RWPE1 (cell line): ENCODE data around the gene CPLANE1.

ENCODE experiments used
- CTCF ChIA-PET: fragments of 350-600 bp; sonication (Branson Sonifier 250); formaldehyde crosslinking; extraction: SDS; loops from one replicate; lab custom pipeline; 2021; lab: Yijun Ruan, JAX
- POLR2A ChIA-PET: fragments of 400-600 bp; formaldehyde crosslinking; extraction: SDS; loops from one replicate; lab custom pipeline; 2020; ENCODE audit warnings: antibody characterized with exemption; ENCODE audit not compliant: low non-redundant PET; lab: Yijun Ruan, JAX
- DNase-seq: peaks from one replicate; pipeline ENCODE4 v3.0.0; 2012; ENCODE audit warnings: low spot score
- H3K27ac ChIP-seq: fragments of 450-650 bp; 2 replicates; pipeline ENCODE4 v1.5.1; 2017
- CTCF ChIP-seq: fragments of 450-650 bp; conservative IDR thresholded peaks from 2 replicates; pipeline ENCODE4 v1.5.1; 2017; ENCODE audit warnings: low read depth, mild to moderate bottlenecking

Gene CPLANE1

GRCh38 chr5:37174928-37175327 is 74.2 kb downstream of the CPLANE1 start:
- no peak overlapping the region for H3K27ac ChIP-seq
- no peak for DNase-seq
- ChIA-PET POLR2A (no interaction called here), CTCF (no interaction called here)
- no peak for TF ChIP-seq CTCF

- no peak overlapping the region for H3K27ac ChIP-seq
- TF ChIP-seq CTCF, result no peak
- no peak for DNase-seq
- ChIA-PET CTCF (interaction anchor here (0.6 kb wide), 1 partner anchor 86 kb away, joined by 3 read pairs; no protein-coding TSS in a partner anchor), POLR2A (no interaction called here)
Measured at GRCh38 chr5:37172957-37173356, 76.2 kb downstream of the CPLANE1 start.

- H3K27ac ChIP-seq, result no peak overlapping the region
- no peak for DNase-seq
- TF ChIP-seq CTCF, result no peak
- ChIA-PET CTCF (no interaction called here), POLR2A (no interaction called here)
Measured at GRCh38 chr5:37170856-37171255, 78.3 kb downstream of the CPLANE1 start.

GRCh38 chr5:37166197-37166596 is 83.0 kb downstream of the CPLANE1 start:
- no peak for DNase-seq
- no peak for TF ChIP-seq CTCF
- ChIA-PET CTCF (no interaction called here), POLR2A (no interaction called here)
- H3K27ac ChIP-seq, result no peak overlapping the region

GRCh38 chr5:37165761-37166160 is 83.4 kb downstream of the CPLANE1 start:
- ChIA-PET CTCF (no interaction called here), POLR2A (no interaction called here)
- no peak overlapping the region for H3K27ac ChIP-seq
- TF ChIP-seq CTCF, result no peak
- no peak for DNase-seq

DNA sequence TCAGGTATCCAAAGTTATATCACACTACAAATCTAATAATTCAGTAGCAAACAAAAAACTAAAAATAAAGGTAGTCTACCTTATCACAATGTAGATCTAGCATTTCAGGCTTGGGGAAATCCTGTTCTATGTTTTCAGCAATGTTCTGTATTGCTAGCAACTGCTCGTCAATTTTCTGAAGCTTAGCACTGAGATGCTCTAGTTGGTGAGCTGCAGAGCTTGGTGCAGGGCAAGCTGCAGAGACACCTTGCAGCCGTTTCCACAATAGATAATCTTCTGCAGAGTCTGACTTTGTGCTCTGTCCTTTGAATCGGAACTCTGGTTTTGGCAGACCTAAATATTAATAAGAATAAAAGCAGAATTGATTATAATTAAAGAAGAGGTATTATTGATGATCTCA is 95.5 kb downstream of the CPLANE1 start:
- no peak overlapping the region for H3K27ac ChIP-seq
- no peak for TF ChIP-seq CTCF
- POLR2A ChIA-PET, result no interaction called here
- CTCF ChIA-PET, result interaction anchor here (0.5 kb wide), 1 partner anchor 123 kb away, joined by 3 read pairs; no protein-coding TSS in a partner anchor
- DNase-seq, result no peak
